Non-pigmented ciliary epithelial cell (primary cell): ENCODE results near the gene NEDD4L.
A peak's percentile ranks its signal among the peaks of the same experiment; 100 is the strongest.

Experiments used
- DNase-seq: peaks from one replicate; pipeline ENCODE4 v3.0.0-alpha.2; 2010; ENCODE audit warnings: low read depth

NEDD4L gene

DNA sequence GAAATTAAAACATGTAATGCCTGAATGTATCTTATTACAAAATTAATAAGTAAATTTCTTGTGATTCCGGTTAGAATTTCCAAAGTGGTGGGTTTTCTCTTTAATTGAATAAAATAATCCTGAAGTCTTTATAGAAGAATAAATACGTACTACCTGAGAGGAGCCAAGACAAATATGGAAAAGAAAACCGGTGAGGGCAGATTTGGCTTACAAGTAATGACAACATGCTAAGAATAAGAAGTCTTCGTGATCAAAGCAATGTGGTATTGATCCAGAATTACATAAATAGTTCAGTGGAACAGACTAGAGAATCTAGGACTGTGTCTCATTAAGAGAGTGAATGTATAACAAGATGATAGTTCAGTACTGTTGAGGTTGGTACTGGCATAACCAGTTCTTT, 167.5 kb downstream of the NEDD4L start:
- DNase-seq, result no peak

DNA sequence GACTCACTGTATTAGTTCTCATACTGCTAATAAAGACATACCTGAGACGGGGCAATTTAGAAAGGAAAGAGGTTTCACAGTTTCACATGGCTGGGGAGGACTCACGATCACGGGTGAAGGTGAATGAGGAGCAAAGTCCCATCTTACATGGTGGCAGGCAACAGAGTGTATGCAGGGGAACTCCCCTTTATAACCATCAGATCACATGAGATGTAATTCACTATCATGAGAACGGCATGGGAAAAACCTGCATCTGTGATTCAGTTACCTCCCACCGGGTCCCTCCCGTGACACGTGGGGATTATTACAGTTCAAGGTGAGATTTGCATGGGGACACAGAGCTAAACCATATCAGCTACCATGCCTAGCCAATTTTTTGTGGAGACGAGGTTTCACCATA, 168.2 kb downstream of the NEDD4L start:
- no peak for DNase-seq

DNA sequence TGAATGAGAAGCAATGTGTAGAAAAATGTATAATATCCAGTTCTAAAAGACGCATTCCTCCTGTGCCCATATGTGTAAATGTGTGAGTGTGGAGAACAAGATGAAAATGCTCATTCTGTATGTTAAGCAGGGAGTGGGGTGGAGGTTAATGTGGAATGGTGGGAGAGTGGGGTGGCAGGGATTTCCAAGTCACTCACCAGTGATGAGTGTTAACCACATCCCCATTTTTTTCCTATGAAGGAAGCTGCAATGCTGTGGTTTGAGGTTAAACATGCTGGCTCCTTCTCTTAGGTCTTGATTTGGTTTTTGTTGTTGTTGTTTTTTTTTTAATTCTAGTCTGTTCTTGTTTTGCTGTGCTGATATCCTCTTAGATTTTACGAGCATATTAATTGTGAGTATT, 169.4 kb downstream of the NEDD4L start:
- DNase-seq, result peak; percentile 87

DNA sequence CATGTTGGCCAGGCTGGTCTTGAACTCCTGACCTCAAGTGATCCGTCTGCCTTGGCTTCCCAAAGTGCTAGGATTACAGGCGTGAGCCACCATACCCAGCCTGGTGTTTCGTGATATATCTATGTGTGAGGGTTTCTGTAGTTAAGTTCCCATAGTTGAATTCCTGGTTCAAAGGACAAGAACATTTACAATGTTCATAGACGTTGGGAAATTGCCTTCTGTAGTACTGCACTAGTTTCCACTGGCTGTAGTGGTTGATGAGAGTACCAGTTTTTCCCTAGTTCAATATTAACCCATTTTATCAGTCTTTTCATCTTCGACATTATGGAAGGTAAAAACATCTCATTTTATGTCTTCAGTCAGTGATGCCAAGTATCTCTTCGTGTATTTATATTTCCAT, 171.0 kb downstream of the NEDD4L start:
- DNase-seq, result no peak

- no peak for DNase-seq
Measured at GRCh38 chr18:58216071-58216481, 172.1 kb downstream of the NEDD4L start.

DNA sequence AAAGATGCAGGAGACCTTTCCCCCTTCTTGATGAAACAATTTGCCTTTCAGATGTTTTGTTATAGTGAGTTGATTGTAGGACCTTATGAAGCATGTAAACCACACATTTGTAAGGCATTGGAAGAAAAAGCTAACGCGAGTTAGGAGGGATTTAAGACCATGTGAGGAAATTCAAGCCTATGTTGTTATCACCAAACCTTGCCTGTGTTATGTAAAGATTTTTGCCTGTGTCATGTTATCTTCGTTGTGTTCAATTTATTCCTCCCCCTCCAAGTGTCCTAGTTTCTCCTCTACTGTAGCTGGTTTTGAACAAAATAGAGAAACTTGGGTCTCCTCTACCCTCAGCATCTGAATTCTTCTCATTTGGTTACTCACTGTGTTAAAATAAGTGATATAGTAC, 173.0 kb downstream of the NEDD4L start:
- DNase-seq, result no peak

GRCh38 chr18:58218117-58218516, 174.1 kb downstream of the NEDD4L start:
- no peak for DNase-seq

- peak; percentile 86 for DNase-seq
Measured at GRCh38 chr18:58221060-58221725, 177.2 kb downstream of the NEDD4L start.

DNA sequence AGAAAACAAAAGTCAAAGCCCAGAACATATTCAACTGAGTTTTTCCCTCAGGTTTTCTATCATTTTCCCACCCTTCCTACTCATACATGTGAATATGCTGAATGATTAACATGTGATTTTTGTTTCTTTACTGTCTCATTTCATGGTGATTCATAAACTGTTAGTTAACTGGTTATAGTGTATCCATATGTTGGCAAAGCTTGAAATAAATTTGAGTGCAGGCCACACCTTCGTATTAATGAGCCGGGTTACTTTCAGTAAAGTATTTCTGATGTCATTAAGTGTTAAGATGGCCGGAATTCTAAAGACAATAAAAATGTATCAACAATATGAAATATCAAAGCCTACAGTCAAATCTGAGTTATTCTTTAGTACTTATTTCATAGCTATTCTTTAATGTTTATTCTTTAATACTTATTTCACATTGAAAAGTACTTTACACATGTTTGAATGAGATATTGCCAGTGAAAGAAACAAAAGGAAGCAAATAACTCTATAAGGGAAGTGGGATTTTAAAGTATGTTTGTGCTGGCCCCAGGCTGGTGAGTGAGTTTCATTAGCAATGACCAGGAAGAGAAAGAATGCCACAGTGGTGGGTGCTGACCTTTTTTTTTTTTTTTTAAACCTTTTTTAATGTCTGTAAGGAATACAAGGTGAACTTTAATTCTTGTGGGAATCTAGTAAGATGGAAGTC, 178.6 kb downstream of the NEDD4L start:
- no peak for DNase-seq

DNA sequence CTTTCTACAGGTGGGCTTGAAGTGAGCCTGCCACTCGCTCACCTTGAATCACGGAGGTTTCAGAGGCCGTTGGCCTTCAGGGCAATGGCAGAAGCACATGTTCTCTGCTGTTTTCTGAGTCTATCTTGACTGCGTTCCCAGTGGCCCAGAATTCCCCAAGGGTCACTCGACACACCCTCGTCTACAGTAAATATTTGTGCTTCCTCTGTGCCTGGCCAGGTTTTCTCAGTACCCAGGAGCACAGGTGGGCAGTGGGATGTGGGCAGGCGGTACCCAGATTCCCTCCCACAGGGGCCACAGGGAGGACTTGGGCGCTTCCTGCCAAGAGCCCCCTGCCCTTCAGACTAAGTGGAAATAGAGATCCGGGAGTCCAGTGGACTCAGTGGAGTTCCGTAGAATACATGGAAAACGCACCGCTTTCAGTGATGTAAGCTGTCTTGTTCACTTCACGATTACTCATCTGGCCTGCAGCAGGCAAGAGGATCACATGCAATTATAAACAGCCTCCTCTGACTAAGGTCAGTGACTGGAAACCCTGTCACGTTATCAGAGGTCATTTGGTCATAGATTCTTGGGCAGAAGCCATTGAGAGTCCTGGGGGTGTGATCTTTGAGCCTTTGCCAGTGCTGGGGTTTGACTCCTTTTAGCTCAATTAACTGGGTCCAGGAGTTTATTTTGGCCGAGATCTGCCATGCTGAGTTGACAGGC, 179.8 kb downstream of the NEDD4L start:
- DNase-seq, result peak; percentile 82

GRCh38 chr18:58224425-58224750, 180.4 kb downstream of the NEDD4L start:
- no peak for DNase-seq

DNA sequence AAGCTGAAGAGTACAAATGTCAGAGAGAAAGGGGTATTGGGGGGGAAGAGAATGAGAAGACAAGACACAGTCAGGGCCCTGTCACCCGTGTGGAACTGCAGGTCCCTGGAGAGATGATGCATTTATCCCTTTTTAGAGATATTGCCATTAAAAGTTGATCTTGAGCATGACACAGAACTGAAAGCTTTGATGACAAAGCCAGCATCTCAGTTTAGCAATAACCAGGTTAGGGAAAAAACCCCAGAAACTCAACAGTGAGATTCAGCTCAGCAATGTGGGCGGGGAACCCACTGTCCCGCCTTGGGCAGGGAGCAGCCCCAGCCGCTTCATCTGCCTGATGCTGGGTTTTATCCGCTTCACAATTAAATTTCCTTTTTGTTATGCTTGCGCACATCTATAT, 181.1 kb downstream of the NEDD4L start:
- no peak for DNase-seq

GRCh38 chr18:58226429-58226828, 182.4 kb downstream of the NEDD4L start:
- no peak for DNase-seq

DNA sequence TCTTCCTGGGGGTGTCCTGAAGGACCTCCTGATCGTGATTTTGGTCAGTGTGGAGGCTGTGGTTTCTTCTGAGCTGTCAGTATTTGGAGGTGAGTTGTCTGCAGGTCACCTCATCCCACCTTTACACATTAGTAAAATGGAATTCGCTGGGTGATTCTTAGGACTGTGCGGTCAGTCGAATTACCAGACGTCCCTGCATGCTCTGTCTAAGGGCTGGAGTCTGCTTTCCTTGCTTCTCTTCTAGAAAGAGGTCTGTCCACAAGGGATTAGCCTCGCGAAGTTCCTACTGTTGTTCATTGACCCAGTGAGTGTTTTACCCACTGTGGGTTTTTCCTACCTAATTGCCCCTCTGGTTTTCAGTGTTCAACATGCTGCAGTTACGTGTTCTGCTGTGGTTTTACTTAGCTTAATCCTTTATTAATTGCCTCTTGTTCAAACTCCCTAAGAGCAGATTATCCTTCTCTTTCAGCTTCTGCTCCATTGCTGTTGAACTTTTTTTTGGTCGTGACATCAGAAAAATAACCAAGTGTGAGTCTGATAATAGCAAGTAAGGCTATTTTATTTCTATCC, 183.4 kb downstream of the NEDD4L start:
- DNase-seq, result no peak

GRCh38 chr18:58228176-58228575, 184.2 kb downstream of the NEDD4L start:
- DNase-seq, result no peak

GRCh38 chr18:58228762-58229161, 184.7 kb downstream of the NEDD4L start:
- DNase-seq, result no peak

- DNase-seq, result no peak
Measured at GRCh38 chr18:58229162-58229561, 185.1 kb downstream of the NEDD4L start.

GRCh38 chr18:58230438-58231179, 186.6 kb downstream of the NEDD4L start:
- DNase-seq, result no peak

DNA sequence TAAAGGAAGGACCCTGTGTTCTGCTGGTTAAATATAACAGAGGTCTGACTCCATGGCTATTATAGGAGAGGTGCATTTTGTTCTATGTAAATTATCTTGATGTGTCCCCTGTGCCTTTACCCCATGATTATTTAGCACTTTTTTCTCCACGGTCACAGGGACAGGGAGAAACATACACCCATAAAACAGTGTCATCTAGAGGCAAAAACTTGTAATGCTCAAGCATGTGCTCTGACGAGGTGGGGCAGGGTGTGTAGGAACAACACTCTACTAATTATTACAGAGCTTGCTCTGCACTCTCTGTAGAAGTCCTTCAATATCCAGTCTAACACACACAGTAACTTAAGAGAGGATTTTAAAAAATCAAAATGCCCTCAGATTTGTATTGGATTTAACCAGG, 187.9 kb downstream of the NEDD4L start:
- DNase-seq, result no peak

DNA sequence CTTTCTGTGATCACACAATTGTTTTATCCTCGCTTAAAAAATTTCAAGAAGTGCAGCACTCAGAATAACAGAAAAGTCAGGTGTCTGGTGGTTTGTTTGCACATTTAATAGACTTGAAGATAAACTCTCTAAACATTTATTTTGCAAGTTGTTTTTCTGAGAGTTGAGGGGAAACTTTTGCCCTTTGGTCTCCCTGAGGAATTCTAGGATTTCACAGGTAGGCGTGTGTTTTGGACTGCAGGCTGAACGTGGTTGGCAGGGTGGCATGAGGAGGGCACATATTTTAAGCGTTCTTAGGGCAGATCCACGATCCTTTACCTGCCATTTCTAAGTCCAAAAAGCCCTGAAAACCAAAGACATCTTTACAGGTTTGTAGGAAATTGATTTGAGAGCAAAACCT, 188.6 kb downstream of the NEDD4L start:
- DNase-seq, result no peak

DNA sequence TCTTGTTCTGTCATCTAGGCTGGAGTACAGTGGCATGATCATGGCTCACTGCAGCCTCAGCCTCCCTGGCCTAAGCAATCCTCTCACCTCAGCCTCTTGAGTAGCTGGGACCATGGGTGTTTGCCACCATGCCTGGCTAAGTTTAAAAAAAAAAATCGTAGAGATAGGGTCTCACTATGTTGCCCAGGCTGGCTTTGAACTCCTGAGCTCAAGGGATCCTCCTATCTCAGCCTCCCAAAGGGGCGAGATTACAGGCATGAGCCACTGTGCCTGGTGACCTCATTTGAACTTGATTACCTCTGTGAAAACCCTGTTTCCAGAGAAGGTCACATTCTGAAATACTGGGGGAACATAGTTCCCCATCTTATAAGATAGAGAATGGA, 190.3 kb downstream of the NEDD4L start:
- DNase-seq, result no peak

GRCh38 chr18:58235001-58235436, 191.0 kb downstream of the NEDD4L start:
- no peak for DNase-seq
